Stimulated activated memory B cell treated with anti-CD40 and anti-IgM and Interleukin-4, amounts not matched to agents 10 μg/mL and 1 μg/mL and 100 μg/mL, for 72 hours (primary cell): ENCODE results near the gene RPL29.
A peak's percentile ranks its signal among the peaks of the same experiment; 100 is the strongest.

ENCODE experiments used
- ATAC-seq: fragments of 150-1000 bp; cut with Tn5 transposase; 2 replicates; pipeline ENCODE4 v1.10.0; 2021
- H3K27ac Mint-ChIP-seq: one replicate; pipeline ENCODE4 v1.8.0; 2022; ENCODE audit warnings: mild to moderate bottlenecking, mixed read lengths
- H3K27me3 Mint-ChIP-seq: one replicate; pipeline ENCODE4 v1.8.0; 2022; ENCODE audit warnings: mixed read lengths
- H3K36me3 Mint-ChIP-seq: one replicate; pipeline ENCODE4 v1.8.0; 2022; ENCODE audit warnings: mixed read lengths
- H3K4me1 Mint-ChIP-seq: one replicate; pipeline ENCODE4 v1.8.0; 2022; ENCODE audit warnings: mixed read lengths
- H3K4me3 Mint-ChIP-seq: one replicate; pipeline ENCODE4 v1.8.0; 2022; ENCODE audit warnings: mild to moderate bottlenecking, moderate library complexity, mixed read lengths
- H3K9me3 Mint-ChIP-seq: one replicate; pipeline ENCODE4 v1.8.0; 2022; ENCODE audit warnings: mixed read lengths

RPL29 gene

DNA sequence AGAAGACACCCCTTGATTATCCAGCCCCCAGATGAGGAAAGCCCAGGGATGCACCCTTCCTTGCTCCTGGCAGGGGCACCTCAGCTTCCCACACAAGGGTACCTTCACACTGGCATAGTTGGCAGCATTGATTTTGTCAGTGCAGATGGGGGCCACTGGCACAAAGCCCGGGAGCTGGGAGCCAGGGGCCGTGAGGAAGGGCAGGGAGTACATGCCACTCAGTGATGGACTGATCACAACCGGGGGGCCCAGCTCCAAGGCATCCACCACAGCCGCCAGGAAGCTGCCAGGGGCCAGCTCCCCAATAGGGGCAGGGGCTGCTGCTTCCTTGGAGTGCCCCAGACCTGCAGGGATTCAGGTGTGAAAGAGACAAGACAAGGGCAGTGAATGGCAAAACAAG lies 25.9 kb downstream of the RPL29 start:
- H3K27me3 Mint-ChIP-seq, result no peaks in the 10 kb centered on the region
- H3K9me3 Mint-ChIP-seq, result no peaks in the 10 kb centered on the region
- no peak overlapping the region for H3K27ac Mint-ChIP-seq
- ATAC-seq, result no peak
- no peak overlapping the region for H3K4me3 Mint-ChIP-seq
- no peaks in the 10 kb centered on the region for H3K36me3 Mint-ChIP-seq
- peaks cover 58% of the 10 kb centered on the region for H3K4me1 Mint-ChIP-seq

DNA sequence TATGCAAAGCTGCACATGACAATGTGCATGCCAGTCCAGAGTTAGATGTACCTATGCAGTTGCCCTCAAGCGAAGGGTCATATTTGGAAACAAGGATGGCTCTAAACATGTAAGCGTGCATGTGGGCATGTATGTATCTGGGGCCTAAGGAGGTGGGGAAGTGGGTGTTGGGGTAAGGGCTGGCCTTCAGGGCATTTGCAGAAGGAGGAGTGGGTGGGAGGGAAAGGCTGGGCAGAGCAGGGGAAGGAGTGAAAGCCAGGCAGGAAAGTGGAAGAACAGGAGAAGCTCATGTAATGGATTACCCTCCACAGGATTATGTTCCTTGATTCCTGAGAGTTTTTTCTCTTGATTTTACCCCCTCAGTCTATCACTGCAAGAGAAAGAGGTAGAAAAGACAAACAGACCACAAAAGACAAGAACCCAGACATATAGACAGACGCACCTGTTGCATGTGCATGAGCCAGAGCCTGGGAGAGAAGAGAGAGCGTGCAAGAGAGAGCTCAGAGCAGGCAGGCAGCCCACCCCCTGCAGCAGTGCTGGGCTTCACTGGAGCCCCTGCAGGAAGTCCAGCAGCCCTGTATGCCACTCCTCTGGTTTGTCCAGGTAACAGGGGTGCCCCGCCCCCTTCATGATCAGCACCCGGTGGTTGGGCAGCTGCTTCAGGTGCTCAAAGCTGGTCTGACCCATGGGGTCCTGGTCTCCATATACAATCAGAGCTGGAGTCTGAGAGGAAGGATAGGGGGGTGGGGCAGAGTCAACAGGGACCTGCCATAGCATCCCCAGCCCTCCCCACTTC lies 26.6 kb downstream of the RPL29 start:
- H3K9me3 Mint-ChIP-seq, result no peaks in the 10 kb centered on the region
- ATAC-seq, result no peak
- no peaks in the 10 kb centered on the region for H3K27me3 Mint-ChIP-seq
- H3K27ac Mint-ChIP-seq, result no peak overlapping the region
- no peak overlapping the region for H3K4me3 Mint-ChIP-seq
- H3K4me1 Mint-ChIP-seq, result peaks cover 54% of the 10 kb centered on the region
- no peaks in the 10 kb centered on the region for H3K36me3 Mint-ChIP-seq

DNA sequence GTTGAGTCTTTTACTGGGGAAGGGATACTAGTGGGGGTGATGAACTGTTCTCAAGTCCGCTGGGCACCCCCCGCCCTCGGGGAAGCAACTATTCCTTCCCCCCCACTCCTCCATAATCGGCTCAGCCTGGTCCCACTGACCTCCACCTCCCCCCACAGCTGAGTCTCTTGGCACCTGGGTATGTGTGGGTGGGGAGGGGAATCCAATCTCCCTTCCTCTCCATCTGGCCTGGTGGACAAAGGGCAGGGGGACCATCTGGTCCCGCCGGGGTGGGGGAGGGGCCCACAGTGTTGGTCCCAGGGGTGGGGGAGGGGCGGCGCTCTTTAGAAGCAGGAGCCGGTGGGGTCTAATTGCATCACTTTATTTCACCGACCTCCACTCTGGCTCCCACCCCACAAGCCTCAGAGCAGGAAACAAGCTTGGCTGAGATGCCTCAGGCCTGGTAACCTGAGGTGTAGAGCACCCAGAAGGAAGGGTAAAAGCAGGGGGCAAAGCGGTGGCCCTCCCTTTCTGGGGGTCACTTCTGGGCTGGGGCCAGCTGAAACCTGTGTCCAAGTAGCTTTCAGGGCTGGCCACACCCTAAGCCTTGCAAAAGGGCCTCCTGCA lies 27.4 kb downstream of the RPL29 start:
- Mint-ChIP-seq H3K36me3 (no peaks in the 10 kb centered on the region), H3K27ac (peak overlapping the region; percentile 88), H3K4me3 (peak overlapping the region; percentile 95), H3K9me3 (no peaks in the 10 kb centered on the region), H3K4me1 (peaks cover 50% of the 10 kb centered on the region), H3K27me3 (no peaks in the 10 kb centered on the region)
- ATAC-seq, result no peak

DNA sequence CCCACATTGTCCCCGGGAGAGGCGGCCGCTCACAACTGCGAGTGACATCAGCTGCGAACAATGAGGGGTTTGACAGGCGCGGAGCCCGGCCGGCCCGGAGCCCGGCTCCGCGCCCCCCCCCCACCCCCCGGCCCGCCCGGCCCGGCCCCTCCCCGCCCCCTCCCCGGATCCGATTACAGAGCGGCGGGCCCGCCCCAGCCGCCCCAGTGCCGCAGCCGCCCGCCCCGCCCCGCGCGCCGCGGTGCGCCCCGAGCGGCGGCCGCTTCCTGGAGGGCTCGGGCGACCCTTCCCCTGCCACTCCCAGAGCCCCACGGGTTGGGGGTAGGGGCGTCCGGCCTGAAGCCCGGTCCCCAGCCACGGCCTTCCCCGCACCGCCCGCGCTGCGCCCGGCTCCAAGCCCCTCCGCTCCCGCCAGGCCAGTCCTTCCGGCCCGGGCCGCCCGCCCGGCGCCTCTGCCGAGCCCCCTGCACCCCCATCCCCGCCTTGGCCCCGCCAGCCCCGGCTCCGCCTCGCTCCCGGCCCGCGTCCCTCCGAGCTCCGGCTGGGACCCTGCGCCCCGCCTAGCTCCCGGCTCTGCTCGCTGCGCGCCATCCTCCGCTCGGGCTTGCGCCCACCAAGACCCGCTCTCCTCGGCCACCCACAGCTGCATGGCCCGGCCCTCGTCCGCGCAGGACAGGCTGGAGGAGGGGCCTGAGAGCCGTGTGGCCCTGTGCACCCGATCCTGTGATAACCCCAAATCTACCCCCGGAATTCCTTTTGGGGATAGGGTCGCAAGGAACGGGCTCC lies 28.1 kb downstream of the RPL29 start, which contains the start of gene PCBP4:
PCBP4 (minus strand) TSS at position 71 of the 786 bp plus-strand sequence. CDS start 6,214 bp downstream, outside the sequence.
- Mint-ChIP-seq H3K4me3 (peak within 1 kb of the TSS; percentile 95), H3K27ac (peak within 1 kb of the TSS; percentile 88), H3K36me3 (no peaks in the 10 kb centered on the region), H3K9me3 (no peaks in the 10 kb centered on the region), H3K4me1 (peaks cover 50% of the 10 kb centered on the region), H3K27me3 (no peaks in the 10 kb centered on the region)
- peak; percentile 67 for ATAC-seq

DNA sequence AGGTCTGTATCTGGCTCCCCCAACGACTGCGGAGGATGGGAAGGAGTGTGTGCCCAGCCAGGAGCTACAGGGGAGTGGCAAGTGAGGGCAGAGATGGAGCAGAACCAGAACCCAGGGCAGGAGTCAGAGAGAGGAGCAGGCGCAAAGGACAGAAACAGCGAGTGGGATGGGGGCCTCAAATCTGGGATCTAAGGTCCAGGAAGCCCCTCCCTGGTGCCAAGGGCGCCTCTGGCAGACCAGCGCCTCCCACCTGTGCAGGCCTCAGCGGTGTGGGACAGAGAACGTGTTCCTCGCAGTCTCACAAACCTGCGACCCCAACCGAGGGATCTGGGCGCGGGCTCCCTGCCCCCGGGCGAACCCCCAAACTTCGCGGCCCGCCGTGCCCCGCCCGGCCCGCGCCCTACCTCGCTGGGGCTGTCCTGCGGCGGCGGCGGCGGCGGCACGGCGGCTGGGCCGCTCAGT lies 28.7 kb downstream of the RPL29 start:
- peak; percentile 62 for ATAC-seq
- H3K4me1 Mint-ChIP-seq, result peaks cover 50% of the 10 kb centered on the region
- H3K4me3 Mint-ChIP-seq, result peak overlapping the region; percentile 84
- H3K27me3 Mint-ChIP-seq, result no peaks in the 10 kb centered on the region
- peak overlapping the region; percentile 10 for H3K27ac Mint-ChIP-seq
- H3K9me3 Mint-ChIP-seq, result no peaks in the 10 kb centered on the region
- no peaks in the 10 kb centered on the region for H3K36me3 Mint-ChIP-seq

DNA sequence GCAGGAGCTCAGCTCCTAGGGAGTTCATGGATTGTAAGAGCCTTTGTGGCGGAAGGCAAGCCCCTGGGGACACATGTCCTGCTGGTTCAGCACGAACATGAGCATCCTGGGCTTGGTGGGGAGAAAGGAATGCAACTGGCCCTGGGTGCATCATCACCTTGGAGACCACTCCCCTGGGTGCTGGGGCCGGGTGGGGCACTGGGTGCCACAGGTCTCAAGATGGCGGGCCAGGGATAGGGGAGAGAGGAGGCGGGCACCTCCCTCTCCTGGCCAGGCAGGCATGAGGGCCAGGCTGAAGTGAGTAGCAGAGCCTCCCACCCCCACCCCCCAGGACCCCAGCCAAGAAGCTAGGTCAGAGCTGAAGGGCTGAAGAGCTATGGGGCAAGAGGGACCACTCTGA lies 29.2 kb downstream of the RPL29 start:
- ATAC-seq, result no peak
- no peaks in the 10 kb centered on the region for H3K27me3 Mint-ChIP-seq
- peak overlapping the region; percentile 84 for H3K4me3 Mint-ChIP-seq
- H3K4me1 Mint-ChIP-seq, result peaks cover 49% of the 10 kb centered on the region
- no peaks in the 10 kb centered on the region for H3K36me3 Mint-ChIP-seq
- peak overlapping the region; percentile 10 for H3K27ac Mint-ChIP-seq
- no peaks in the 10 kb centered on the region for H3K9me3 Mint-ChIP-seq

DNA sequence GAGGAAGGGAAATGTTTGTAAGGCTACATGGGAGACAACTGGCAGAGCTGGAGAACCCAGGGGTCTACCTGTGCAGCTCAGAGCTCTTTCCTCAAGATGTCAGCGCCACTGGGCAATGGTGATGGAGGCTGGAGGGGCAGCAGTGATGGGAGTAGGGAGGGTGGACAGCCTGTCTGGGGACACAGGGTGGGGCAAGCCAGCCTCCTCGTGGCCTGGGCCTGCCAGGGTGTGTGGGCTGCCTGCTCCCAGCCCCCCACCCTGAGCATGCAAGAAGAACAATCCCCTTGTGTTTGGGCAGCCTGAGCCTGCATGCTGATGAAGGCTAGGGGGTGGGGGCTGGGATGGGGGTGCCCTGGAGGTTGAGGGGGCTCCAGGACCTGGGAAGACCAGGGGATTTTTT lies 29.7 kb downstream of the RPL29 start:
- no peaks in the 10 kb centered on the region for H3K27me3 Mint-ChIP-seq
- peak overlapping the region; percentile 84 for H3K4me3 Mint-ChIP-seq
- no peaks in the 10 kb centered on the region for H3K9me3 Mint-ChIP-seq
- H3K27ac Mint-ChIP-seq, result peak overlapping the region; percentile 10
- ATAC-seq, result no peak
- no peaks in the 10 kb centered on the region for H3K36me3 Mint-ChIP-seq
- H3K4me1 Mint-ChIP-seq, result peaks cover 44% of the 10 kb centered on the region

DNA sequence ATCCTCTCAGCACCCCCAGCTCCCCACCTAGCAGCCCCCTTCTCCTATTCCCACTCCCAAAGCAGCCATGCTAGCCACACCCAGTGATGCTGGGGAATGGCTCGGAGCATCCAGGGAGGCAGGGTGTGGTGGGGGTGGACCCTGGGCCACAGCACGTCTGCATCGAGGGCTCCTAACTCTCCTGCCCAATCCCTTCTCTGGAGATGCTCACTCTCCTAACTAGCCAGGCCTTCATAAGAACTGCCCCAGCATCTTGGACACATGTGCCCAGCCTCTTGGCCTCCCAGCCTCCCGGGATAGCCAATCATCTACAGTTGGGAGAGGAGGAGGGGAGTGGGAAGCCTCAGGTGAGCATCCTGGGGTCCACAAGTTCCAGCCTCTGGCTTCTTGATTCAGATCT lies 31.2 kb downstream of the RPL29 start:
- H3K27ac Mint-ChIP-seq, result no peak overlapping the region
- no peaks in the 10 kb centered on the region for H3K9me3 Mint-ChIP-seq
- no peak overlapping the region for H3K4me3 Mint-ChIP-seq
- peaks cover 38% of the 10 kb centered on the region for H3K4me1 Mint-ChIP-seq
- H3K27me3 Mint-ChIP-seq, result no peaks in the 10 kb centered on the region
- H3K36me3 Mint-ChIP-seq, result no peaks in the 10 kb centered on the region
- ATAC-seq, result no peak

DNA sequence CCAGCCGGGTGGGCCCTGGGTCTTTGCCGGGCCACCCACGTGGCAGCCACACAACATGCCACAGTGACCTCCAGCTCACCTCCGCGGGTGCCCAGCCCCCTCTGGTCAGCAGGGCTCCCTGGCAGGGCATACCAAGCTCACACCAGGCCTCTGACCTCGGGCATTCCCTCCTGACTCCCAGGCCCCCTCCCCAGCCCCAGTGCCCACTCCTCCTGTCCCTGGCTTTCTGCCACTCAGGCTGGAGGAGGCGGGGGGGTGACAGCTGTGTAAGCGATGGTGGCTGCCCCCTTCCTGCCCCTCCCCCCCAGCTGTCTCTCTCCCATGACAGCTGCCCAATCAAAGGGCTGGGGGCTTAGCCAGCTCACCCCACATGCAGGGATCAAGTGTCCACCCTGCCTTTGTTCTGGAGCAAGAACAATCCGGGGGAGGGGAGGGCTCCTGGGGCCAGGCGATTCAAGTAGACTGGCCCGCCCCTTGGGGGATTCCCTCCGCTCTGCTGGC lies 31.7 kb downstream of the RPL29 start:
- Mint-ChIP-seq H3K27me3 (no peaks in the 10 kb centered on the region), H3K36me3 (no peaks in the 10 kb centered on the region), H3K27ac (no peak overlapping the region), H3K4me1 (peaks cover 34% of the 10 kb centered on the region), H3K9me3 (no peaks in the 10 kb centered on the region), H3K4me3 (no peak overlapping the region)
- no peak for ATAC-seq

DNA sequence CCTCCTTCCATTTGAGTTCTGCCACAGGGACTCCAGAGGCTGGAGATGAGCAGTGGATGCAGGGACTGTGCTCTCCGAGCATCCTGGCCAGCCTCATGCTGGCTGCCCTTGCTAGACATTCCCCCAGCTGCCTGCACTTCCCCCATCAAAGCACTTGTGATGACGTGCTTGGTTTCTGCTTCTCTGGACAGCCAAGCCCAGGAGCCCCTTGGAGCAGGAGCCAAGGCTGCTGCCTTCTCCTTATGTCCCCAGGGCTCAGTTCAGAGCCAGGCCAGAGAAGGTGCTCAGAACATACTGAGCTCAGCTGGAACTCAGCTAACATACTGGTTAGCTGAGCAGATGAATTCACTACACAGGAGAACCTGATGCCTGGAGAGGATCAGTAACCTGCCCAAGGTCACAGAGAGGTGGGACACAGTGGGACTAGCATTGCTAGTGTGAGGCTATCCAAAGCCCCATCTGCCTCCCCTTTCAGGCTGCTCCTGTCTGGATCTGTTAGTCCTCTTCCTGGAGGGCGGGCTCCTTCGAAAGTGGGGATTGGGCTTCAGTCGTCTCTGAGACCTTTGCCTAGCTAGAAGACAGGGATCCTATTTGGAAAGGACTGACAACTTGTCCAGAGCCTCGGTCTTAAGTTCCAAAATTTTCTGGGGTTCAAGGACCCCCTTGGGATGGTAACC lies 32.7 kb downstream of the RPL29 start:
- Mint-ChIP-seq H3K36me3 (peaks cover 6% of the 10 kb centered on the region), H3K4me1 (peaks cover 24% of the 10 kb centered on the region), H3K9me3 (no peaks in the 10 kb centered on the region), H3K4me3 (no peak overlapping the region), H3K27ac (no peak overlapping the region), H3K27me3 (no peaks in the 10 kb centered on the region)
- no peak for ATAC-seq

DNA sequence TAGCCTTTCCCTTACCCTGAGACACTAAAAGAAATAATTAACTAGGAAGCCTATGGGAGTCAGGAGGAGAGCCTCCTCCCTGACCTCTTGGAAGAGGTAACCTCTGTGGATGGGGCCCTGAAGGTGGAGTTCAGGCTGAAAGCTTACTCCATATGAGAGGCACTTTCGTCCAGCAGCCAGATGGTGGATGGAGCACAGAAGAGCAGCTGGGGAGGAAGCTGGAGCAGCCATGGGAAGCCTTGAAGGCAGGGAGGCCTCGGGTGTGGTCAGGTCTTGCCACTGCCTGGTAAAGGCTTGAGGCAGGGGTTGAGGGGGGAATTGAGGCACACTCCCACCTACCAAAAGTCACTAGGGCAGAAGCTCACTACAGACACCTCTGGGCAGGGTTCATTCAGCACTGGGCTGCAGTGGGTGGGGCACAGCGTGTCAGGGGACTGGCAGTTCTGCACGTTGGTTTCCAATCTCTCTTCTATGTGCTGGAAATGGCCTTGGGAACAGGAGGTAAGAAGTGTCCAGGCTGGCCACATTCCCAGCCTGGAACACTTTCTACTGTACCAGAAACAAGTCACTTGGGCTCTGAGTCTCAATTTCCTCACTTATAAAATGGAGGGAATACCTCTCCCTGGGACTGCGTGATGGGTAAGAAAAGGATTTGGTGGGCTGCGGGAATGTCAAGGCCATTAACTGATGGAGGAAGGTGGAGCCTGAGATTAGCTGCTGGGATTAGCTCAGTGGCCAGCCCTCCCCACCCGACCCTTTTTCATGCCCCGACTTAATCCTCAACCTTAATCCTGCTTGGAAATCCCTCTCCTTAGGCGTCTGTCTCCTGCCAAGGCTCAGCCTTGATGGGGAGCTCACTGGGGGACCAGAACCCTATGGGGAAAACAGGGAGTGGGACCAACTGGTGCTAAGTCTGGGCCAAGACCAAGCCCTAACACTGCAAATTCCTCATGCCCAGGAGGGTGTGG lies 33.8 kb downstream of the RPL29 start:
- Mint-ChIP-seq H3K9me3 (no peaks in the 10 kb centered on the region), H3K36me3 (peaks cover 7% of the 10 kb centered on the region), H3K4me3 (no peak overlapping the region), H3K27me3 (no peaks in the 10 kb centered on the region), H3K27ac (no peak overlapping the region), H3K4me1 (peaks cover 18% of the 10 kb centered on the region)
- no peak for ATAC-seq

DNA sequence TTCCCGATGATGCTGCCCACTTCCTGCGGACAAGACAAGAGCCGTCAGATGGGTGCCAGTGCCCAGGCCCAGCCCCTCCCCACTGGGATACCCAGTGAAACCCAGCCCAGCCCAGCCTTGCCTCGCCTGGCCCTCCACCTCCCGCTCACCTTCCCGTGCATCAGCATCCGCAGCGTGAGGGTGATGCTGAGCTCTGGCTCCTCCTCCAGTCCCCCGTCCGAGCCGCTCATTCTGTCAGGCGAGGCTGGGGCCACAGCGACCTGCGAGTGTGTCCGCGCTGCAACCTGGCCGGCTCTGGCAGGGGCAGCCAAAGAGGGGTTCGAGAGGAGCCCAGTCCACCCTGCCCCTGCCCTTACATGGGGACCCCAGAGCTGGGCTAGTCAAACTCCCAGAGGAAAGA lies 34.7 kb downstream of the RPL29 start:
- Mint-ChIP-seq H3K4me1 (peaks cover 9% of the 10 kb centered on the region), H3K4me3 (no peak overlapping the region), H3K36me3 (peaks cover 7% of the 10 kb centered on the region), H3K27me3 (no peaks in the 10 kb centered on the region), H3K27ac (no peak overlapping the region), H3K9me3 (no peaks in the 10 kb centered on the region)
- no peak for ATAC-seq

DNA sequence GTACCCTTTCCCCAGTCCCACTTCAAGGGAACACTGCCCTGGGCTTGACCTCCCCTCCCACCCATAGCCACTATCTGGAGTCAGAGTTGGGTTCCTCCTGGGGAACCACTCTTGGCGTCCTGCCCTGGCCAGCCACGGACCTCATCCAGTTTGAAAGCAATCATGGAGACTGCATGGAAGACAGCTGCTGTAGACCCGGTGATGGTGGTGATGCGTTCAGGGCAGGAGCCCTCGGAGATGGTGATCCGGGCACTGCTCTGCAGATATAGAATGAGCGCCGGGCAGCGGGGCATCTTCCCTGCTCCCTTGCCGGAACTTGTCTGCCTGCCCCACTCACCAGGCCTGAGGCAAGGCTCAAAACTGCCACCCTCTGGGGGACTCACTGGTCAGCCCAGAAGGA lies 35.3 kb downstream of the RPL29 start:
- ATAC-seq, result no peak
- H3K27me3 Mint-ChIP-seq, result peaks cover 3% of the 10 kb centered on the region
- peaks cover 3% of the 10 kb centered on the region for H3K4me1 Mint-ChIP-seq
- no peak overlapping the region for H3K27ac Mint-ChIP-seq
- H3K9me3 Mint-ChIP-seq, result no peaks in the 10 kb centered on the region
- H3K4me3 Mint-ChIP-seq, result no peak overlapping the region
- peaks cover 7% of the 10 kb centered on the region for H3K36me3 Mint-ChIP-seq

DNA sequence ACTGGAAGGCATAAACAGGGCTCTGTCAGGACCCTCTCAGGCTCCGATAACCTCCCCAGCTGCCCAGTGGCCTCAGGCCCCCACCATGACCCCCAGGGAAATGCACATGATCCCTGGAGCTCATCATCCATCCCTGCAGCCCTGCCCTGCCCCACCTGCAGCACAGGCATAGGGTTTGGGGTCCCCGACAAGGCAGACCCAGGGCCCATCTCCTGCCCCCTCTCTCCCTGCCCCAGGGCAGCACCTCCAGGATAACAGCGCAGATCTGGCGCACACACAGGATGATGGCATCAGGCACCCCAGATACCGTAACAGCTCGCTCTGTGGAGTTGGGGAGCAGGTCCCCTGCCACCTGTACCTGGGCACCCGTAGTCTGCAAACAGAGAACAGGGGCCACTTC lies 36.0 kb downstream of the RPL29 start:
- H3K27ac Mint-ChIP-seq, result no peak overlapping the region
- no peaks in the 10 kb centered on the region for H3K4me1 Mint-ChIP-seq
- ATAC-seq, result no peak
- no peaks in the 10 kb centered on the region for H3K9me3 Mint-ChIP-seq
- H3K27me3 Mint-ChIP-seq, result peaks cover 10% of the 10 kb centered on the region
- H3K36me3 Mint-ChIP-seq, result peaks cover 7% of the 10 kb centered on the region
- H3K4me3 Mint-ChIP-seq, result no peak overlapping the region
